HCT116 (cell line): ENCODE results near the gene UCP2. TPM values are rescaled to one million over a fixed set of nuclear protein-coding genes. Genes with fewer than 3 reads are reported as not detected.

Experiments used
- ATAC-seq: fragments of 200-7000 bp; cut with Tn5 transposase; 2 replicates; pipeline ENCODE4 v1.9.1; 2020; ENCODE audit warnings: mild to moderate bottlenecking, moderate library complexity
- BruUV-seq: library from RNA; stranded (reverse); fragments of 400-500 nt; replicated peaks from 2 replicates; lab custom pipeline; 2021; lab: Mats Ljungman, UMichigan
- CTCF ChIA-PET: fragments of 300-600 bp; sonication (Branson Sonifier 250); formaldehyde crosslinking; loops from one replicate; lab custom pipeline; 2021; ENCODE audit warnings: antibody characterized with exemption; lab: Charles Lee
- POLR2A ChIA-PET: fragments of 300-600, 350-600 bp; sonication (Branson Sonifier 250); formaldehyde crosslinking; loops from one replicate; lab custom pipeline; 2021; ENCODE audit warnings: antibody characterized with exemption; lab: Charles Lee
- RAD21 ChIA-PET, 2 experiments: fragments of 300-600 bp; sonication (Branson Sonifier 250); formaldehyde crosslinking; loops; one replicate each; lab custom pipeline; 2023; ENCODE audit warnings: low total read pairs in 2 of 2; ENCODE audit not compliant: uncharacterized antibody in 2 of 2, unreplicated experiment in 2 of 2, low non-redundant PET in 1 of 2; lab: Charles Lee
- DNase-seq: peaks from one replicate; pipeline ENCODE4 v3.0.0-alpha.2; 2010; ENCODE audit warnings: low read depth, low spot score
- H2AFZ ChIP-seq: fragments of 200-600 bp; shearing (Covaris generic), sonication (generic); 2 replicates; pipeline ENCODE4 v1.6.1; 2017; ENCODE audit warnings: low read depth, mixed run types, mixed read lengths, antibody characterized with exemption, low read length; ENCODE audit not compliant: poor library complexity, severe bottlenecking
- H3K27ac ChIP-seq: 2 replicates; pipeline ENCODE4 v1.5.1; 2012; ENCODE audit warnings: low read depth, low read length
- H3K27me3 ChIP-seq: fragments of 200-600 bp; sonication (generic); 2 replicates; pipeline ENCODE4 v1.6.1; 2016; ENCODE audit warnings: mixed run types, low read length, mixed read lengths; ENCODE audit not compliant: insufficient read depth
- H3K36me3 ChIP-seq, 2 experiments: fragments of 200-500 bp in 1 of 2; fragments of 200-600 bp in 1 of 2; sonication (Bioruptor generic) in 1 of 2; sonication (generic) in 1 of 2; 2 replicates each; pipeline versions ENCODE4 v1.5.1 to v1.6.1; 2014 to 2016; ENCODE audit warnings: low read length in 2 of 2, inconsistent platforms in 1 of 2, mixed read lengths in 1 of 2, mixed run types in 1 of 2; ENCODE audit not compliant: insufficient read depth in 2 of 2, control insufficient read depth in 1 of 2
- H3K4me1 ChIP-seq, 2 experiments: fragments of 200-600 bp in 1 of 2; sonication (generic) in 1 of 2; 2 replicates each; pipeline versions ENCODE4 v1.5.1 to v1.6.1; 2012 to 2017; ENCODE audit warnings: low read length in 2 of 2, inconsistent platforms in 1 of 2, mild to moderate bottlenecking in 1 of 2, mixed read lengths in 1 of 2, mixed run types in 1 of 2, moderate library complexity in 1 of 2; ENCODE audit not compliant: insufficient read depth in 2 of 2, control insufficient read depth in 1 of 2
- H3K4me2 ChIP-seq: fragments of 200-600 bp; sonication (generic); 2 replicates; pipeline ENCODE4 v1.6.1; 2017; ENCODE audit warnings: mixed run types, low read length, mixed read lengths
- H3K4me3 ChIP-seq, 2 experiments: fragments of 200-600 bp in 1 of 2; sonication (generic) in 1 of 2; replicated peaks in 1 of 2; 2 replicates each; pipeline ENCODE4 v1.5.1; 2011 to 2016; ENCODE audit warnings: low read length in 2 of 2, control low read depth in 1 of 2, low read depth in 1 of 2, mild to moderate bottlenecking in 1 of 2, mixed read lengths in 1 of 2, mixed run types in 1 of 2
- H3K79me2 ChIP-seq: fragments of 200-600 bp; sonication (generic); 2 replicates; pipeline ENCODE4 v1.6.1; 2017; ENCODE audit warnings: mild to moderate bottlenecking, mixed run types, low read length, moderate library complexity, mixed read lengths; ENCODE audit not compliant: insufficient read depth
- H3K9ac ChIP-seq: fragments of 200-600 bp; sonication (generic); 2 replicates; pipeline ENCODE4 v1.6.1; 2016; ENCODE audit warnings: low read length, mixed read lengths
- H3K9me2 ChIP-seq: fragments of 200-600 bp; sonication (generic), shearing (Covaris generic); 2 replicates; pipeline ENCODE4 v1.6.1; 2017; ENCODE audit warnings: mixed run types, mild to moderate bottlenecking, moderate library complexity; ENCODE audit not compliant: insufficient read depth
- H3K9me3 ChIP-seq, 2 experiments: fragments of 200-500 bp in 1 of 2; fragments of 200-600 bp in 1 of 2; sonication (Bioruptor generic) in 1 of 2; sonication (generic) in 1 of 2; 2 replicates each; pipeline ENCODE4 v1.6.1; 2014 to 2017; ENCODE audit warnings: low read length in 2 of 2, mixed read lengths in 2 of 2, inconsistent platforms in 1 of 2, low read depth in 1 of 2, mild to moderate bottlenecking in 1 of 2, mixed run types in 1 of 2, moderate library complexity in 1 of 2; ENCODE audit not compliant: control insufficient read depth in 1 of 2, insufficient read depth in 1 of 2
- H4K20me1 ChIP-seq: fragments of 200-600 bp; sonication (generic), shearing (Covaris generic); 2 replicates; pipeline ENCODE4 v1.6.1; 2017; ENCODE audit warnings: mixed run types, mild to moderate bottlenecking, moderate library complexity; ENCODE audit not compliant: insufficient read depth
- ELF1 ChIP-seq: IDR thresholded peaks from 2 replicates; pipeline ENCODE4 v1.6.1; 2012; ENCODE audit warnings: low read depth, borderline replicate concordance
- FOSL1 ChIP-seq: IDR thresholded peaks from 2 replicates; pipeline ENCODE4 v1.6.1; 2012; ENCODE audit warnings: low read depth
- JUND ChIP-seq: IDR thresholded peaks from 2 replicates; pipeline ENCODE4 v1.6.1; 2012
- MAX ChIP-seq: IDR thresholded peaks from 2 replicates; pipeline ENCODE4 v1.6.1; 2012
- POLR2AphosphoS5 ChIP-seq: IDR thresholded peaks from 2 replicates; pipeline ENCODE4 v1.6.1; 2011; ENCODE audit warnings: mild to moderate bottlenecking, low read depth, low read length, moderate library complexity
- RAD21 ChIP-seq: IDR thresholded peaks from 2 replicates; pipeline ENCODE4 v1.6.1; 2012; ENCODE audit warnings: low read depth, mild to moderate bottlenecking
- SP1 ChIP-seq: IDR thresholded peaks from 2 replicates; pipeline ENCODE4 v1.6.1; 2012; ENCODE audit warnings: low read depth
- YY1 ChIP-seq: IDR thresholded peaks from 2 replicates; pipeline ENCODE4 v1.6.1; 2011; ENCODE audit warnings: low read length, low read depth, moderate library complexity, mild to moderate bottlenecking; ENCODE audit not compliant: insufficient replicate concordance; ENCODE audit errors: extremely low read depth
- intact Hi-C: fragments of 100-400 bp; cut with micrococcal nuclease; formaldehyde crosslinking; loops from 2 replicates; pipeline ENCODE4 v1.10.0; 2022
- total RNA-seq: library from RNA; stranded (reverse); gene quantifications from one replicate; pipeline ENCODE4 v1.2.1, GENCODE V29; 2021; ENCODE audit not compliant: unreplicated experiment
- TF ChIP-seq, protein P1 (sequence below): IDR thresholded peaks from 2 replicates; pipeline ENCODE4 v1.6.1; 2011; ENCODE audit warnings: mild to moderate bottlenecking, low read length, moderate library complexity; ENCODE audit not compliant: insufficient replicate concordance; ENCODE audit errors: extremely low read depth
- TF ChIP-seq, protein P2 (sequence below): IDR thresholded peaks from 2 replicates; pipeline ENCODE4 v1.6.1; 2012; ENCODE audit warnings: low read depth

Gene UCP2
- total RNA-seq, 1 experiment from 2014 or later, result 20.4 TPM

DNA sequence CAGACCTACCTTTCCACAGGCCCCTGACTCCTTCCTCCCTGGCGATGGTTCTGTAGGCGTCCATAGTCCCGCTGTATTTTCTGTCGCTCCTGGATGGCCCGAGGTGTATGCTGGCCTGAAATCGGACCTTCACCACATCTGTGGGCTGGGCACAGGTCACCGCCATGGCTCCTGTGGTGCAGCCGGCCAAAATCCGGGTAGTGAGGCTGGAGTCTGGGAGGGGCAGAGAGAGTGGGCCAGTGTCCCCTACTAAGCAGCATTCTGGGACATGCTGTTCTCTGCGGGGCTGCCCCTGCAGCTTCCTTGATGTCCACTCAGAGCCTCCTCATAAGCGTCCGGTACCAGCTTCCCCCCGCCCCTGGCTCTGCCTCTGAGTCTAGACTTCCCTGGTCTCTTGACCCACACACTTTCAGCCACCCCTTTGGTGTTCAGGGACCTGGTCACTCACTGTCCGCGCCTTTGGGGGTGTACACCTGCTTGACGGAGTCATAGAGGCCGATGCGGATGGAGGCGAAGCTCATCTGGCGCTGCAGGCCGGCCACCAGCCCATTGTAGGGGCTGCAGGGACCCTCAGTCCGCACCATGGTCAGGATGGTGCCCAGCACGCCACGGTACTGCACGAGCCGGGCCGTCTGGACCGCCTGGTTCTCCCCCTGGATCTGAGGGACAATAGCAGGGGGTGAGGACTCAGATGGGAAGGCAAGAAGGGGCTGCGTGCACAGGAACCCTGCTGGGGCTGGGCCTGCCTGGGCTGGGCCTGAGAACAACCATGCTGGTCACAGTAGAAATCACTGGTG lies 23.3 kb upstream of the UCP2 start:
- Histone ChIP-seq H3K27ac (no peak overlapping the region), H3K9me2 (no peaks in the 10 kb centered on the region), H3K4me2 (no peak overlapping the region), H4K20me1 (no peaks in the 10 kb centered on the region), H3K9me3 (no peaks in the 10 kb centered on the region), H3K4me1 (no peaks in the 10 kb centered on the region), H3K36me3 (no peaks in the 10 kb centered on the region), H3K27me3 (no peaks in the 10 kb centered on the region), H3K79me2 (no peaks in the 10 kb centered on the region), H3K9ac (no peak overlapping the region), H3K4me3 (no peak overlapping the region), H2AFZ (no peak overlapping the region)
- ChIA-PET POLR2A (no interaction called here), CTCF (no interaction called here), RAD21 (no interaction called here)
- intact Hi-C loops, result no loop called here
- TF ChIP-seq, protein P1, sequence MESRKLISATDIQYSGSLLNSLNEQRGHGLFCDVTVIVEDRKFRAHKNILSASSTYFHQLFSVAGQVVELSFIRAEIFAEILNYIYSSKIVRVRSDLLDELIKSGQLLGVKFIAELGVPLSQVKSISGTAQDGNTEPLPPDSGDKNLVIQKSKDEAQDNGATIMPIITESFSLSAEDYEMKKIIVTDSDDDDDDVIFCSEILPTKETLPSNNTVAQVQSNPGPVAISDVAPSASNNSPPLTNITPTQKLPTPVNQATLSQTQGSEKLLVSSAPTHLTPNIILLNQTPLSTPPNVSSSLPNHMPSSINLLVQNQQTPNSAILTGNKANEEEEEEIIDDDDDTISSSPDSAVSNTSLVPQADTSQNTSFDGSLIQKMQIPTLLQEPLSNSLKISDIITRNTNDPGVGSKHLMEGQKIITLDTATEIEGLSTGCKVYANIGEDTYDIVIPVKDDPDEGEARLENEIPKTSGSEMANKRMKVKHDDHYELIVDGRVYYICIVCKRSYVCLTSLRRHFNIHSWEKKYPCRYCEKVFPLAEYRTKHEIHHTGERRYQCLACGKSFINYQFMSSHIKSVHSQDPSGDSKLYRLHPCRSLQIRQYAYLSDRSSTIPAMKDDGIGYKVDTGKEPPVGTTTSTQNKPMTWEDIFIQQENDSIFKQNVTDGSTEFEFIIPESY, result no peak
- TF ChIP-seq ELF1, result no peak
- TF ChIP-seq RAD21, result no peak
- TF ChIP-seq JUND, result no peak
- no peak for TF ChIP-seq MAX
- TF ChIP-seq SP1, result no peak
- no peak for TF ChIP-seq POLR2AphosphoS5
- TF ChIP-seq, protein P2, sequence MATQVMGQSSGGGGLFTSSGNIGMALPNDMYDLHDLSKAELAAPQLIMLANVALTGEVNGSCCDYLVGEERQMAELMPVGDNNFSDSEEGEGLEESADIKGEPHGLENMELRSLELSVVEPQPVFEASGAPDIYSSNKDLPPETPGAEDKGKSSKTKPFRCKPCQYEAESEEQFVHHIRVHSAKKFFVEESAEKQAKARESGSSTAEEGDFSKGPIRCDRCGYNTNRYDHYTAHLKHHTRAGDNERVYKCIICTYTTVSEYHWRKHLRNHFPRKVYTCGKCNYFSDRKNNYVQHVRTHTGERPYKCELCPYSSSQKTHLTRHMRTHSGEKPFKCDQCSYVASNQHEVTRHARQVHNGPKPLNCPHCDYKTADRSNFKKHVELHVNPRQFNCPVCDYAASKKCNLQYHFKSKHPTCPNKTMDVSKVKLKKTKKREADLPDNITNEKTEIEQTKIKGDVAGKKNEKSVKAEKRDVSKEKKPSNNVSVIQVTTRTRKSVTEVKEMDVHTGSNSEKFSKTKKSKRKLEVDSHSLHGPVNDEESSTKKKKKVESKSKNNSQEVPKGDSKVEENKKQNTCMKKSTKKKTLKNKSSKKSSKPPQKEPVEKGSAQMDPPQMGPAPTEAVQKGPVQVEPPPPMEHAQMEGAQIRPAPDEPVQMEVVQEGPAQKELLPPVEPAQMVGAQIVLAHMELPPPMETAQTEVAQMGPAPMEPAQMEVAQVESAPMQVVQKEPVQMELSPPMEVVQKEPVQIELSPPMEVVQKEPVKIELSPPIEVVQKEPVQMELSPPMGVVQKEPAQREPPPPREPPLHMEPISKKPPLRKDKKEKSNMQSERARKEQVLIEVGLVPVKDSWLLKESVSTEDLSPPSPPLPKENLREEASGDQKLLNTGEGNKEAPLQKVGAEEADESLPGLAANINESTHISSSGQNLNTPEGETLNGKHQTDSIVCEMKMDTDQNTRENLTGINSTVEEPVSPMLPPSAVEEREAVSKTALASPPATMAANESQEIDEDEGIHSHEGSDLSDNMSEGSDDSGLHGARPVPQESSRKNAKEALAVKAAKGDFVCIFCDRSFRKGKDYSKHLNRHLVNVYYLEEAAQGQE, result no peak
- no peak for TF ChIP-seq FOSL1
- TF ChIP-seq YY1, result no peak
- no peak for DNase-seq
- no peak for ATAC-seq
- BruUV-seq, result no TSS peak
